ENCODE data around the gene PSG3.
A peak's percentile ranks its signal among the peaks of the same experiment; 100 is the strongest.
"Not testable (repeated sequence)": the region's sequence is repeated elsewhere in the genome, so short reads cannot be mapped to it uniquely, and the experiment has no call there.

PSG3 gene

DNA sequence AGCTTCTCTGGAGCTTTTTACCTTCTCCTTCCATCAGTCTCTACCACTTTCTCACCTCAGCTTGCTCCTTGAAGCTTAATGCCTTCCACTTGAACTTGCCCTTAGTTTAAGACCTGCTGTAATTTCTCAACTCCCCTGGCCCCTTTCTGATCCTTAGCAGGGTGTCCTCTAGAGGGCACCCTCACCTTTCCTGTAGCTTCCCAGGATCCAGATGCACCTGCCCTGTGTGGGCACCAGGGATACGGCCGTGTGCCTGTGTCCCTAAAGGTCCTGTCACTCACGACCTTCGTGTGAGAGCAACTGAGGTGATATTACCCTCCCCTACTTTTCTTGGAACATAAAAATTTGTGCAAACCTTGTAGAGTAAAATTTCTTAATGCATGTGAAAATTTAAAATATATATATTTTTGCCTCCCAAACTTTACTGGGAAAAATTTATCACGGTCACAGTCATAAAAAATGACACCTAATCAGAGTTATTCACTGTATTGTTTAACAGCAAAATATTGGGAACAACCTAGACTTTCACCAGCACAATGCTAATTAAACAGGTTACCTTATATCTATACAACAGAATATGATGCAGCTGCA, 46.4 kb downstream of the PSG3 start:
- TF ChIP-seq, protein P1, sequence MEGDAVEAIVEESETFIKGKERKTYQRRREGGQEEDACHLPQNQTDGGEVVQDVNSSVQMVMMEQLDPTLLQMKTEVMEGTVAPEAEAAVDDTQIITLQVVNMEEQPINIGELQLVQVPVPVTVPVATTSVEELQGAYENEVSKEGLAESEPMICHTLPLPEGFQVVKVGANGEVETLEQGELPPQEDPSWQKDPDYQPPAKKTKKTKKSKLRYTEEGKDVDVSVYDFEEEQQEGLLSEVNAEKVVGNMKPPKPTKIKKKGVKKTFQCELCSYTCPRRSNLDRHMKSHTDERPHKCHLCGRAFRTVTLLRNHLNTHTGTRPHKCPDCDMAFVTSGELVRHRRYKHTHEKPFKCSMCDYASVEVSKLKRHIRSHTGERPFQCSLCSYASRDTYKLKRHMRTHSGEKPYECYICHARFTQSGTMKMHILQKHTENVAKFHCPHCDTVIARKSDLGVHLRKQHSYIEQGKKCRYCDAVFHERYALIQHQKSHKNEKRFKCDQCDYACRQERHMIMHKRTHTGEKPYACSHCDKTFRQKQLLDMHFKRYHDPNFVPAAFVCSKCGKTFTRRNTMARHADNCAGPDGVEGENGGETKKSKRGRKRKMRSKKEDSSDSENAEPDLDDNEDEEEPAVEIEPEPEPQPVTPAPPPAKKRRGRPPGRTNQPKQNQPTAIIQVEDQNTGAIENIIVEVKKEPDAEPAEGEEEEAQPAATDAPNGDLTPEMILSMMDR (conservative IDR thresholded peaks at IDR 0.05) = peak; percentile 72
- no peak for TF ChIP-seq ZFX (IDR thresholded peaks at IDR 0.05)
- no peak overlapping the region for H3K27ac ChIP-seq

GRCh38 chr19:42683917-42684513, 56.3 kb downstream of the PSG3 start:
- TF ChIP-seq, protein P1 (conservative IDR thresholded peaks at IDR 0.05) = peak; percentile 64
- TF ChIP-seq ZFX (IDR thresholded peaks at IDR 0.05) = no peak
- no peak overlapping the region for H3K27ac ChIP-seq

GRCh38 chr19:42676326-42676725, 64.0 kb downstream of the PSG3 start:
- not testable (repeated sequence) for H3K27ac ChIP-seq

DNA sequence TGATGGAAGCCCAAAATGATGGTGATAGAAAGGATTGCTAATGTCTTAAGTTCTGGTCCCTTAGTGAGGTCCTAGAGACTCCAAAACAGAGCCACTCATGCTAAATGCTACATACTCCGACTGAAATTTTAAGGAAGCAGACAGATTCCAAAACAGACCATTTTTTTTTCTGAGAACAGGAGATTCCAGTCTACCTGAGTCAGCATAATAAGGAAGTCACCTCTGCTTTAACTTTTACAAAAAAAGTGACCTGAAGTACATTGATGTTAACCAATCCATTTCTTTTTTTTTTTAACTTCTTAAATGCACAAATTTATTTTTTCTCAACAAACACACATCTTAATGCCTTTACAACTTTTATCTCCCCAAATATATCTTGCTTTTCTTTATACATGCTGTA, 65.7 kb downstream of the PSG3 start:
- H3K27ac ChIP-seq = not testable (repeated sequence)

Measured in C4-2B (cell line).